Adrenal gland (tissue), 12 donors: ENCODE measurements around the gene GAL. TPM values are rescaled to one million over a fixed set of nuclear protein-coding genes. Genes with fewer than 3 reads are reported as not detected.

Experiments used
- DNase-seq, 7 donors: peaks; one replicate each; pipeline ENCODE4 v3.0.0-alpha.2; 2019 to 2020
- H3K27ac ChIP-seq, 5 donors: fragments of 200-600 bp; sonication (generic) in 4 of 5; 1 replicate in 3 of 5; 2 replicates in 2 of 5; pipeline versions ENCODE4 v1.5.1 to v1.8.0; 2016 to 2020; ENCODE audit warnings: mild to moderate bottlenecking in 1 of 5
- H3K27me3 ChIP-seq: fragments of 200-600 bp; 2 replicates; pipeline ENCODE4 v1.8.0; 2021
- H3K36me3 ChIP-seq, 2 donors: fragments of 200-600 bp; replicated peaks in 1 of 2; 1 replicate in 1 of 2; 2 replicates in 1 of 2; pipeline versions ENCODE4 v1.5.1 to v1.8.0; 2018 to 2022
- H3K4me1 ChIP-seq, 2 donors: fragments of 200-600 bp; replicated peaks in 1 of 2; 1 replicate in 1 of 2; 2 replicates in 1 of 2; pipeline versions ENCODE4 v1.5.1 to v1.8.0; 2018 to 2021
- H3K4me3 ChIP-seq, 4 donors: fragments of 200-600 bp; sonication (generic) in 3 of 4; one replicate each; pipeline ENCODE4 v1.5.1; 2016 to 2018
- H3K9me3 ChIP-seq, 3 donors: fragments of 200-600 bp; sonication (generic) in 1 of 3; replicated peaks in 1 of 3; 1 replicate in 2 of 3; 2 replicates in 1 of 3; pipeline versions ENCODE4 v1.5.1 to v1.8.0; 2016 to 2021
- CTCF ChIP-seq, 6 experiments: fragments of 450-650 bp in 4 of 6; fragments of 200-600 bp in 2 of 6; sonication (generic) in 1 of 6; IDR thresholded peaks; 1 replicate in 5 of 6; 2 replicates in 1 of 6; pipeline versions ENCODE4 v1.5.1 to v1.8.0; 2016 to 2021; ENCODE audit warnings: antibody characterized with exemption in 6 of 6, mild to moderate bottlenecking in 2 of 6, moderate library complexity in 1 of 6
- POLR2A ChIP-seq, 2 donors: fragments of 450-650 bp; IDR thresholded peaks; one replicate each; pipeline ENCODE4 v1.6.1; 2017; ENCODE audit warnings: antibody characterized with exemption in 2 of 2, mild to moderate bottlenecking in 2 of 2, moderate library complexity in 1 of 2
- WGBS, 4 donors: extraction: QIAGEN DNeasy Blood & Tissue Kit in 2 of 4; methylation state at CpG; one replicate each; pipeline versions ENCODE4 v1.1.5 to v1.1.7; 2013 to 2017; 5-methylcytosine and 5-hydroxymethylcytosine counted together
- intact Hi-C, 2 donors: fragments of 100-400 bp; cut with DNase I; formaldehyde crosslinking; loops; one replicate each; pipeline versions ENCODE4 v1.14.1 to v1.15.0; 2022 to 2023
- polyA plus RNA-seq, 3 donors: library from polyadenylated mRNA; stranded (reverse); fragments of 200-250 nt in 2 of 3; fragments of 350-450 nt in 1 of 3; fragmentation: Illumina TruSeq in 1 of 3; extraction: RNeasy Lipid Tissue Mini Kit (QIAGEN cat#74804) in 1 of 3; gene quantifications; one replicate each; pipeline ENCODE4 v1.2.3, GENCODE V29; 2013 to 2014
- total RNA-seq, 9 donors: library from RNA; depleted of rRNA in 4 of 9; stranded (reverse); fragments of >200 nt in 4 of 9; fragments of 120-200 nt in 1 of 9; fragmentation: NEBNext Ultra II Directional in 1 of 9; extraction: Animal tissue kit (Norgen Biotek cat#: 25700) in 1 of 9; gene quantifications; one replicate each; pipeline versions ENCODE4 v1.1.0 to v1.2.4, GENCODE V29; 2013 to 2023
- donor health status: healthy with polysubstance abuse.
- donor health status: Bipolar disorder and iron deficiency.
- donor health status: DM: yes; HTN: yes; CAD: no.
- donor health status: DM: no; HTN: no; CAD: no.
- donor health status: DM: no; HTN: no; CAD: no.
- donor health status: DM: yes; HTN: yes; CAD: no.

Gene GAL
- total and polyA plus RNA-seq, 12 donors, result 0.36 to 1.8 (median 0.70) TPM; not detected in 6

GRCh38 chr11:68687311-68687710 is 3.0 kb downstream of the GAL start:
- H3K9me3 ChIP-seq, result no peaks in the 10 kb centered on the region
- peaks cover 5 to 9% of the 10 kb centered on the region in 2 donors for H3K4me1 ChIP-seq
- TF ChIP-seq CTCF (IDR thresholded peaks at IDR 0.05) (no peak), POLR2A (IDR thresholded peaks at IDR 0.05) (no peak)
- no peak overlapping the region for H3K4me3 ChIP-seq
- 66 to 76% (median 71%) methylated on average over 9 of the region's 9 CpGs for WGBS, 4 donors
- DNase-seq, result no peak
- no peaks in the 10 kb centered on the region for H3K36me3 ChIP-seq
- intact Hi-C loops, result no loop called here
- peaks cover 27% of the 10 kb centered on the region for H3K27me3 ChIP-seq
- H3K27ac ChIP-seq, result no peak overlapping the region

- TF ChIP-seq POLR2A (IDR thresholded peaks at IDR 0.05) (no peak), CTCF (IDR thresholded peaks at IDR 0.05) (no peak)
- DNase-seq, result no peak
- Histone ChIP-seq H3K27me3 (peaks cover 27% of the 10 kb centered on the region), H3K4me1 (peaks cover 5 to 9% of the 10 kb centered on the region in 2 donors), H3K27ac (no peak overlapping the region), H3K4me3 (no peak overlapping the region), H3K36me3 (no peaks in the 10 kb centered on the region), H3K9me3 (no peaks in the 10 kb centered on the region)
- WGBS, 4 donors, result 90 to 95% (median 93%) methylated on average over 10 to 14 of the region's 14 CpGs
- intact Hi-C loops, result no loop called here
Observed at GRCh38 chr11:68687986-68688385, 3.6 kb downstream of the GAL start.

GRCh38 chr11:68688881-68689280 is 4.5 kb downstream of the GAL start:
- no peaks in the 10 kb centered on the region for H3K9me3 ChIP-seq
- intact Hi-C loops, result no loop called here
- WGBS, 4 donors, result 86 to 93% (median 92%) methylated on average over 12 of the region's 12 CpGs
- no peak overlapping the region for H3K4me3 ChIP-seq
- peaks cover 5 to 9% of the 10 kb centered on the region in 2 donors for H3K4me1 ChIP-seq
- H3K36me3 ChIP-seq, result no peaks in the 10 kb centered on the region
- no peak overlapping the region for H3K27ac ChIP-seq
- TF ChIP-seq POLR2A (IDR thresholded peaks at IDR 0.05) (no peak), CTCF (IDR thresholded peaks at IDR 0.05) (no peak)
- H3K27me3 ChIP-seq, result peaks cover 24% of the 10 kb centered on the region
- no peak for DNase-seq

DNA sequence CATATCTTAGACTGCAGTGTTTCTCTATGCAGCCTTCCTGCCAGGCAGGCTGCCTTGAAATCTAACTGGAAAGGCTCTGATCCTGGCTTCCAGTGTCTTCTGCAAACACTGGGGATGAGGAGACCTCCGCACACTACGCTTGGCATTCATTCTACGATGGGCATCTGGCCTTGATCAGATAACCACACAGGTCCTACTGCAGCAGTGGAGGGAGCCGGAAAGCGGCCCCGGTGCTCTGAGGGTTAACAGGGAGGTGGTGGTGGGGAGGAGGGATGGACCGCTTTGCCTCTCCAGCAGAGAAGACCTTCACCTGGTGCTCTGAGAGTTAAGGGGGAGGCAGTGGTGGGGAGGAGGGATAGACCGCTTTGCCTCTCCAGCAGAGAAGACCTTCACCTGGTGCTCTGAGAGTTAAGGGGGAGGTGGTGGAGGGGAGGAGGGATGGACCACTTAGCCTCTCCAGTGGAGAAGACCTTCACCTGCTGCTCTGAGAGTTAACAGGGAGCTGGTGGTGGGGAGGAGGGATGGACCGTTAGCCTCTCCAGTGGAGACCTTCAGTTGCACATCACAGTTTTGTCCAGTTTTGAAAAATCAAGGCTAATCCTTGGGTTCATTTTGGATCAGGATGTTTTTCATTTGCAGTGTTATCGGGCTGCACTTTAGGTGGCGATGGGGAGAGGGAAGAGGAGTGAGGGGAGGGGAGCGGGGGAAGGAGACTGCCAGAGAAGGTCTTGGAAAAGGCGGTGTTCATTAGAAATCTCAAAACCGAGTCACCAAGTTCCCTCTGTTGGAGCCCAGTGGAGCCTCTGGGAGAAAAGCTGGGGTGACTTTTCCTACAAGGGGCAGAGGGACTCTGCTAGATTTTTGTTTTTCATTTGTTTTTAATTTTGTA is 5.6 kb downstream of the GAL start:
- intact Hi-C loops, result no loop called here
- no peak overlapping the region for H3K27ac ChIP-seq
- TF ChIP-seq POLR2A (IDR thresholded peaks at IDR 0.05) (no peak), CTCF (IDR thresholded peaks at IDR 0.05) (no peak)
- 47 to 56% (median 48%) methylated on average over 13 to 14 of the region's 14 CpGs for WGBS, 4 donors
- no peak overlapping the region for H3K4me3 ChIP-seq
- H3K36me3 ChIP-seq, result no peaks in the 10 kb centered on the region
- H3K27me3 ChIP-seq, result peaks cover 13% of the 10 kb centered on the region
- no peaks in the 10 kb centered on the region for H3K9me3 ChIP-seq
- DNase-seq, result no peak
- peaks cover 0 to 1% of the 10 kb centered on the region in 2 donors for H3K4me1 ChIP-seq
